HG03108 (cell line): ENCODE results near the gene CNOT2.

Source experiments
- ATAC-seq: cut with Tn5 transposase; IDR thresholded peaks from one replicate; pipeline ENCODE4 v1.9.1; 2021; ENCODE audit warnings: moderate library complexity; ENCODE audit not compliant: unreplicated experiment

The CNOT2 gene

DNA sequence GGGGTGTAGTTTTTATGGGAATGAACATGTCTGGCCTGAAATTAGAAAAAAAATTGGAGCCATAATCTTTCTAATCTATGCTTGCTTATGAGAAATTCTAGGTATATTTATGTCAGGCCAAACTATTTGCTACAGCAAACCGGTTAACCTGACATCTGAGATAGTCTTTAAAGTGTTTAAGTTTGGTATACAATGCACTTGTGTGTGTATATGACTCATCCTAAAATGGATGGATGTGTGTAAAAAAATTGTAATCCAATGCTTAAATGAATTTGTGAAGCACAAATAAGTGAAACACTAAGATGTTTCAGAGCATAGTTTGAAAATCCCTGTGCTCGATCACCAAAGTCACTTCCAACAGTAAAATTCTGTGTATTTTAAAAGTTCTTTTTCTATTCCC lies 6.7 kb downstream of the CNOT2 start:
- no peak for ATAC-seq

- ATAC-seq: no peak
These were observed 8.0 kb downstream of the CNOT2 start for GRCh38 chr12:70251226-70251625.

DNA sequence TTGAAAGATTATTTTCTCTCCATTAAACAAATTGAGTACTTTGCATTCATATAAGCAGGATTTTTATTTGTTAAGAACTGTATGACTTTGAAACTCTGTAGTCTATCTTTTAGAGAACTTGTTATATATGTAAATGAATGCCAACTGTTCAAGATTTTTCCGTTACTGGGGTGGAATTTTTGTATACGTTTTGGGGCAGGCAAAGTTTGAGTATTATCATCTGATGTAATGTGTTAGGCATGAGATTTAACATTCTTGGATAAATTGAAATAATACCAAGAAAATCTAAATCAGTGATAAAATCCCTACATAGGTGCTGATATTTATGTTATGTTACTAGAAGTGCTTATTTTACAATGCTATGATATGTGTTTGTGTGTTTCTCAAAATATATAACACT lies 8.4 kb downstream of the CNOT2 start:
- no peak for ATAC-seq

GRCh38 chr12:70252832-70253231 lies 9.6 kb downstream of the CNOT2 start:
- ATAC-seq: no peak

- no peak for ATAC-seq
These were observed 11.0 kb downstream of the CNOT2 start for GRCh38 chr12:70254225-70254624.

DNA sequence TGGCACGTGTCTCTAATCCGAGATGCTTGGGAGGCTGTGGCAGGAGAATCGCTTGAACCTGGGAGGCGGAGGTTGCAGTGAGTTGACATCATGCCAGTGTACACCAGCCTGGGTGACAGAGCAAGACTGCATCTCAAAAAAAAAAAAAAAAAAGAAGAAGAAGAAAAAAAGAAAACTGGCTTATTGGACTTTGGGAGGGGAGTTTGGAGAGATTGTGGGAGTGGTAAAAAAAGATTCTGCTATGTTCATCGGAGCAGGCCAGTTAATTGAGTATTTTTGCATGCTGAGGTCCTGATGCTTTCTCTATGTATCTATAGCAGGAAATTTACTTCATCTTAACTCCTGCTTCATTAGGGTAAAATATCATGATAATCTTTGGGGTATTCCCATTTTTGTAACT lies 11.6 kb downstream of the CNOT2 start:
- no peak for ATAC-seq

GRCh38 chr12:70255311-70255710 lies 12.1 kb downstream of the CNOT2 start:
- ATAC-seq: no peak

DNA sequence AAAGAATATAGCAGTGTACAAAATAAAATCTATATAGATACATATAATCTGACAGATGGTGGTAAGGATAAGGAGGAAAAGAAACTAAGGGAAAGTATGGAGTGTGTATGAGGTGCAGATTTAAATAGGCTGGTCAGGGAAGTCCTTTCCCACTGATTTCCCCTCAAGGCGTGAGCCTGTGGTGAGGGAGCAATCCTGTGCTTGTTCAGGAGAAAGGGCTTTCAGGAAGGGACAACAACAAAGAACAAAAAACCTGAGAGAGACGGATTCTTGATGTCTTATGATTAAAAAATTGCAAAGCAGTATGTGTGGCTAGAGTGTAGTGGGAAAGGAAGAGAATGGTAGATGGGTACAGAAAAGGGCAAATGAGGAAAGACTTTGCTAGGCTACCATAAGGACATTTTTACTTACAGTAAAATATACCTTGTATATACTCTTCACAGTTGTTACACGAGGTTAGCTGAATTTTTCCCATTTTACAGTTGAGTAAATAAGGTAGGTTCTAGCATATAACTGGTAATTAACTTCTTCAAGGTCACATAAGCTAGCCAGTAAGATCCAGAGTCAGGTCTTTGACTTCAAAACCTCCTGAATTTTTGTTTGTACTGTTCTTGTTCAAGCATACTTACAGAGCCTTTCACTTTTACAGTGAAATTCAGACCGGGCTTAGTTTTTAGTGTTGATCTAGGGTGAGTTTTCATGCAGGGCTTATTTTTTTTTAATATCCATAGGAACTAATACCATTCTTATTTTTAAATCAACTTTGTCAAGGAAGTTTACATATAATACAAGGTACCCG lies 15.6 kb downstream of the CNOT2 start:
- ATAC-seq: no peak

DNA sequence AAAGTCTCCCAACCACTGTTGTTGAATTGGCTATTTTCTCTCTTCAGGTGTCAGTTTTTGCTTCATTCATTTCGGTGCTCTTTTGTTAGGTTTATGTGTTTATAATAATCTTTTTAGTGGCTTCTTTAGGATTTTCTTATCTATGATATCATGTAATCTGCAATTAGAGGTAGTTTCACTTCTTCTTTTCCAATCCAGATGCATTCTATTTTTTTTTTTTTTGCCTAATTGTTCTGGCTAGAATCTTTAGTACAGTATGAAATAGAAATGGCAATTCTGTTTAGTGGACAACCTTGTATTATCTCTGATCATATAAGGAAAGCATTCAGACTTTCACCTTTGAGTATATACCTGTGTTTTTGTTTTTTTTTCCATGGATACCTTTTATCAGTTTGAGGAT lies 17.4 kb downstream of the CNOT2 start:
- ATAC-seq: no peak

DNA sequence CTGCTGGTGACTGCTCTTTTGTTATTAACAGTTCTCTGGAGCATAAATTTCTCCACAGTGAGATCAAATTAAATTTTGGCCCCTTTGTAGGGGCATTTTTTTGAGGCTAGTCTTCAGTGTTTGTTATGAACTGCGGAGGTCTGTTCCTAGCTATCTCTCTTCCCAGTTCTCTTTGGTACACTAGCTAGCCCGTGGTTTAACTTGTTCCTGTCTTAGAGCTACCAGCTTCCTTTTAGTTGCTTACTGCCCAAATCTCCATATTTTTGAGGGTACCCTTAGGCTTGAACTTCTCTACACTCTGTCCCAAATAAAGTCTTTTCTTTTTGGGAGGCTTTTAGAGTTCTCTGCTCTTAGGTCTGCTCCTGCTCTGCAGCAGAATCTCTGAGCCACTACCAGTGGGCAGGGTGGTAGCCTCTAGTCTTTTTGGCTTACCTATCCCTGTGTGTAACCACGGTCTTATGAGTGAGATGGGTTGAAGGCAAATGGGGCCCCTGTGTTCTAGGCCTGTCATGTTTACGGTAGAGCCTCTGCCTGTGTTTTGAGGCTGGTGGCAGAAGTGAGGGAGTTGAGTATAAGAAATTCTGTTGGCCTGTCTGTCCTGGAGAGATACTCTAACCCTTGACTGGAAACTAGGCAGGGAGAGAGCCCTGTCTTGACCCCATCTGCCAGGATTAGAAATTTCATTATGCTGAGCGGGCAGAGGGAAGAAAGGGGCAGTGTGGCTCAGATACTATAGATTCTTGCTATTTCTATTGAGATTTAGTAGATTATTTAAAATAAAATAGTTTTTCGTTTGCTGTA lies 21.0 kb downstream of the CNOT2 start:
- ATAC-seq: no peak

GRCh38 chr12:70265132-70265531 lies 21.9 kb downstream of the CNOT2 start:
- ATAC-seq: no peak

GRCh38 chr12:70267550-70267949 lies 24.3 kb downstream of the CNOT2 start:
- no peak for ATAC-seq

DNA sequence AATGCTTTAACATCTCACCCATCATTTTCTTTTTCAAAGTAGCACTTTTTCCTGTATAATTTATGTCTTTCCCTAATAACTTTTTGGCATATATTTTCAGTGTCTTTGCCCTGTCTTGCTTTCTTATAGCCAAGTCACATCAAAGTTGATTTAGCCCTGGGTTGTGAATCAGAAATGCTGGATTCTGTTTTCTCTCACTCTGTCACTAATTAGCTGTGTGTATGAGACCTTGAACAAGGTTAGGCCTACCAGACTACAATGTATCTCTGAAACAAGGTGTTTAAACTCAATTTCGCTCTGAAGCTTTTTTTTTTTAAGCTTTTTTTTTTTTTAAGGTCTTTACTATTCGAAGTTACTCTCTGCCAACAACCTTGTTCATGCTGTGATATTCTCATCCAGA lies 25.7 kb downstream of the CNOT2 start:
- ATAC-seq: no peak

- ATAC-seq: no peak
These were observed 26.9 kb downstream of the CNOT2 start for GRCh38 chr12:70270108-70270507.

DNA sequence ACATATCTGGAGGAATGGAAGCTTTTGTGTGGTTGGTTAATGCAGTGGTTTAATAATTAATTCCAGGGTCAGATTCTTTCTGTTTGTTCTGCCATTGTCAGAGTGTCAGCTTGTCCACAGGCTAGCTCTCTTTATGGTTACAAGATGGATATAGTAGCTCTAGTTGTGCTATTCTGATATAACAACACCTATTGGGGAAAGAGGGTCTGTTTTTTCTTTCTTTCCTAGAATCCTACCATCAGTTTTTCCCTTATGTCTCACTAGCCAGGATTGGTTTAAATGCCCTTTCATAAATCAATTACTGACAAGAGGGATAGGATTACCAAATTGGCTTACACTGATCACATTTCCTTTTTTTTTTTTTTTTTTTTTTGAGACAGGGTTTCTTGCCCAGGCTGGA lies 27.8 kb downstream of the CNOT2 start:
- ATAC-seq: no peak

GRCh38 chr12:70272510-70272909 lies 29.3 kb downstream of the CNOT2 start:
- ATAC-seq: no peak

DNA sequence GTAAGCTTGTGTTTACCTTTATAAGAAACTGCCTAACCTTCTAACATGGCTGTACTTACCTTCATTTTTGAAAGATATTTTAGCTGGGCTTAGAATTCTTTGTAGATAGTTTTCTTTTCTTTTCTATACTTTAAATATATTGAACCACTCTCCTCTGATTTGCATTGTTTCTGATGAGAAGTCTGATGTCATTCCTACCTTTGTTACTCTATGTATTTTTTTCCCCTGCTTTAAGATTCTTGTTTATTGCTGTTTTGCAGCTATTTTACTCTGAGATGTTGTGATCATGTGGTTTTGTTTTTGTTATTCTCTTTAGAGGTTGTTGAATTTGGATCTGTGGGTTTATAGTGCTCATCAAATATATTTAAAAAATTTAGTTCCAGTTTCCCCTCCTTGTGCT lies 31.8 kb downstream of the CNOT2 start:
- ATAC-seq: no peak

GRCh38 chr12:70277973-70278372 lies 34.7 kb downstream of the CNOT2 start:
- no peak for ATAC-seq

DNA sequence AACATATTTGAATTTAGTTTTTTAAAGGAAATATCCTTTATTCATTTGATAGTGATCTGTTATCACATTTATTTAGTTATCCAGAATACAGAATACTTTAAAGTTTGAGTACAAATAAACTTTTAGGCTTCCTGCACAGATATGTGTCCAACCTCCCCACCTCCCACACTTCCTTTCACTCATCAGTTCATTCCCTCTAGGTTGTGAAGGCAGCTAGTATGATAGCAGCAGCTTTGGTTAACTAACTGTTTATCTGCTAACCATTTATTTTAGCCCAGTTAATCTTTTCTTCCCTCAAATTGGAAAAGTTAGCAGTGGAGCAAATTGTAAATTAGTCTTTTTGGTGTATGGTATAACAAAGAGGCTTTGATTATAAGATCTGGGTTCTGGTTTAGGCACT lies 35.7 kb downstream of the CNOT2 start:
- no peak for ATAC-seq

GRCh38 chr12:70283232-70283631 lies 40.0 kb downstream of the CNOT2 start:
- ATAC-seq: no peak

DNA sequence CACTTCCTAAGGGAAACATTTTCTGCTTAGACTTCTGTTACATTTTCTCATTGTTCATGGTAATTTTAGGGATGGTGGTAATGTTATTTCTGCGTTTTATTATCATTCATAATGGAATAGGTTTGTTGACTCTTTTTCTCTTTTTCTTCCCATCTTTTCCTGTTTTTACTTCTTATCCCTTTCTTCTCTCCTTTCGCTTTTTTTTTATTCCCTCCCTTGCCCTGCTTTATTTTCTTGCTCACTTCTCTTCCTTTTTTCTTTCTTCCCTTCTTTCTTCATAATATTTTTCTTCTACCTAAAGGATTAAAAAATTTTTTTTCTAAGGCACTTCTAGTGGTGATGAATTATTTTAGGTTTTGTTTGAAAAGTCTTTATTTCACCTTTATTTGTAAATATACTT lies 45.6 kb downstream of the CNOT2 start:
- no peak for ATAC-seq

GRCh38 chr12:70290116-70290515 lies 46.9 kb downstream of the CNOT2 start:
- ATAC-seq: no peak
